Measurements from ENCODE around the gene CCN6. TPM values are rescaled to one million over a fixed set of nuclear protein-coding genes. Genes with fewer than 3 reads are reported as not detected.

Gene CCN6
- total RNA-seq (not detected), polyA plus RNA-seq (under 1 TPM in 1 of 2 donors, not detected in 1; 0.54 TPM)

- 87% methylated on average over 12 of the region's 12 CpGs for WGBS
Observed at GRCh38 chr6:112054001-112054400, at the start of gene CCN6. Gene CCN6 (plus strand): TSS chr6:112054104. CDS start chr6:112054358, 254 bp downstream.

More at GRCh38 chr6:112054001-112054400, at the start of gene CCN6:
- H3K4me3 ChIP-seq (ENCODE audit: low read depth in 1 of 3, low read length in 3 of 3), result no peak within 1 kb of the TSS
- peaks cover 0 to 28% (median 21%) of the 10 kb centered on the region in 4 donors for H3K4me1 ChIP-seq (ENCODE audit: control insufficient read depth in 4 of 4, insufficient read depth in 4 of 4, low read length in 3 of 4)
- H3K9ac ChIP-seq (ENCODE audit: low read depth in 1 of 2, low read length in 2 of 2), result no peak within 1 kb of the TSS
- H3K27ac ChIP-seq (ENCODE audit: low read depth in 1 of 2, low read length in 2 of 2), result no peak within 1 kb of the TSS
- no peak for TF ChIP-seq FOXA2 (IDR thresholded peaks at IDR 0.05)
- TF ChIP-seq GABPA (IDR thresholded peaks at IDR 0.05 in 1 of 2, conservative IDR thresholded peaks at IDR 0.05 in 1 of 2), result no peak
- TF ChIP-seq REST (IDR thresholded peaks at IDR 0.05), result no peak
- no peak for TF ChIP-seq ZBTB33 (IDR thresholded peaks at IDR 0.05)
- no peak for TF ChIP-seq HNF4A (conservative IDR thresholded peaks at IDR 0.05)
- no peak for TF ChIP-seq SP1 (IDR thresholded peaks at IDR 0.05)
- TF ChIP-seq NR2F2 (IDR thresholded peaks at IDR 0.05), result no peak
- no peak for TF ChIP-seq HNF4G (IDR thresholded peaks at IDR 0.05)
- TF ChIP-seq YY1 (IDR thresholded peaks at IDR 0.05), result no peak
- TF ChIP-seq MAX (IDR thresholded peaks at IDR 0.05), result no peak
- TF ChIP-seq ATF3 (IDR thresholded peaks at IDR 0.05), result no peak
- TF ChIP-seq EGR1 (IDR thresholded peaks at IDR 0.05; ENCODE audit: low read depth in 2 of 2), result no peak
- no peak for TF ChIP-seq RXRA (IDR thresholded peaks at IDR 0.05)
- no peaks in the 10 kb centered on the region for H3K27me3 ChIP-seq (ENCODE audit: control insufficient read depth in 4 of 4, insufficient read depth in 4 of 4, low read length in 3 of 4)
- no peaks in the 10 kb centered on the region for H3K9me3 ChIP-seq (ENCODE audit: control insufficient read depth in 4 of 4, low read length in 3 of 4)
- no peak for DNase-seq (ENCODE audit: low spot score)
- H3K36me3 ChIP-seq (ENCODE audit: control insufficient read depth in 4 of 4, insufficient read depth in 3 of 4, low read depth in 1 of 4, low read length in 3 of 4), result no peaks in the 10 kb centered on the region

Data from liver (tissue), 9 donors.